K562 (cell line): ENCODE results near the gene RGPD8. TPM values are rescaled to one million over a fixed set of nuclear protein-coding genes. Genes with fewer than 3 reads are reported as not detected.
A peak's percentile ranks its signal among the peaks of the same experiment; 100 is the strongest.
"Not testable (repeated sequence)": the region's sequence is repeated elsewhere in the genome, so short reads cannot be mapped to it uniquely, and the experiment has no call there.

Source experiments
- ATAC-seq: fragments of 200-7000 bp; cut with Tn5 transposase; 3 replicates; pipeline ENCODE4 v1.9.1; 2020; ENCODE audit warnings: moderate library complexity
- BruUV-seq: library from RNA; stranded (reverse); fragments of 400-500 nt; replicated peaks from 2 replicates; lab custom pipeline; 2021; lab: Mats Ljungman, UMichigan
- CTCF ChIA-PET: fragments of 300-600 bp; formaldehyde crosslinking; extraction: SDS; loops from one replicate; lab custom pipeline; 2021; ENCODE audit warnings: low intra/inter-chr PET ratio; lab: Yijun Ruan, JAX
- POLR2A ChIA-PET: fragments of 300-600, 350-650 bp; sonication (Branson Sonifier 250); formaldehyde crosslinking; extraction: SDS; loops from one replicate; lab custom pipeline; 2021; ENCODE audit warnings: antibody characterized with exemption, inconsistent platforms; lab: Yijun Ruan, JAX
- DNase-seq, 4 experiments: peaks; one replicate each; pipeline versions ENCODE4 v3.0.0 to v3.0.0-alpha.2; 2011 to 2018; ENCODE audit warnings: low spot score in 3 of 4, mixed read lengths in 3 of 4; ENCODE audit errors: extremely low read depth in 1 of 4
- FAIRE-seq: peaks from 2 replicates; lab custom pipeline; 2011; peaks lifted over from hg19 to GRCh38; lab: Jason Lieb, UNC
- H2AFZ ChIP-seq: 2 replicates; pipeline ENCODE4 v1.6.0; 2011; ENCODE audit warnings: low read depth, low read length, control low read depth, inconsistent platforms
- H3K27ac ChIP-seq: fragments of 200-600 bp; 3 replicates; pipeline ENCODE4 v1.8.0; 2011; ENCODE audit warnings: low read depth, mild to moderate bottlenecking, control low read depth, inconsistent platforms, low read length, moderate library complexity, mixed read lengths; ENCODE audit errors: extremely low read depth
- H3K27me3 ChIP-seq, 2 experiments: fragments of 300-600 bp in 1 of 2; 2 replicates in 1 of 2; 3 replicates in 1 of 2; pipeline versions ENCODE4 v1.6.0 to v1.8.0; 2011; ENCODE audit warnings: inconsistent platforms in 2 of 2, low read length in 2 of 2, mild to moderate bottlenecking in 1 of 2, mixed read lengths in 1 of 2, moderate library complexity in 1 of 2; ENCODE audit not compliant: control insufficient read depth in 2 of 2, insufficient read depth in 2 of 2
- H3K36me3 ChIP-seq: fragments of 300-600 bp; 3 replicates; pipeline ENCODE4 v1.8.0; 2011; ENCODE audit warnings: mild to moderate bottlenecking, low read length, inconsistent platforms; ENCODE audit not compliant: control insufficient read depth, insufficient read depth
- H3K4me1 ChIP-seq, 2 experiments: fragments of 200-600 bp in 1 of 2; replicated peaks in 1 of 2; 2 replicates in 1 of 2; 3 replicates in 1 of 2; pipeline versions ENCODE4 v1.5.1 to v1.8.0; 2011; ENCODE audit warnings: inconsistent platforms in 2 of 2, low read length in 2 of 2, mild to moderate bottlenecking in 1 of 2, mixed read lengths in 1 of 2, moderate library complexity in 1 of 2; ENCODE audit not compliant: control insufficient read depth in 2 of 2, insufficient read depth in 2 of 2
- H3K4me2 ChIP-seq: 2 replicates; pipeline ENCODE4 v1.6.1; 2011; ENCODE audit warnings: low read length, control low read depth, inconsistent platforms, mixed read lengths; ENCODE audit not compliant: insufficient read depth
- H3K4me3 ChIP-seq: fragments of 200-600 bp; sonication (generic), shearing (Covaris generic); 2 replicates; pipeline ENCODE4 v1.5.1; 2016; ENCODE audit warnings: control low read depth, inconsistent platforms
- H3K79me2 ChIP-seq: fragments of 200-600 bp; 3 replicates; pipeline ENCODE4 v1.8.0; 2011; ENCODE audit warnings: low read length, inconsistent platforms; ENCODE audit not compliant: control insufficient read depth, insufficient read depth
- H3K9ac ChIP-seq, 2 experiments: 2 replicates each; pipeline versions ENCODE4 v1.6.0 to v1.6.1; 2011; ENCODE audit warnings: low read depth in 2 of 2, low read length in 2 of 2, control low read depth in 1 of 2, inconsistent platforms in 1 of 2, mild to moderate bottlenecking in 1 of 2, mixed read lengths in 1 of 2; ENCODE audit not compliant: insufficient read depth in 1 of 2
- H3K9me1 ChIP-seq: one replicate; pipeline ENCODE4 v1.6.0; 2011; ENCODE audit warnings: inconsistent platforms, mild to moderate bottlenecking, low read length, moderate library complexity; ENCODE audit not compliant: control insufficient read depth, insufficient read depth
- H3K9me3 ChIP-seq: replicated peaks from 2 replicates; pipeline ENCODE4 v1.5.1; 2011; ENCODE audit warnings: low read depth, low read length, inconsistent platforms; ENCODE audit not compliant: control insufficient read depth, insufficient read depth
- H4K20me1 ChIP-seq: replicated peaks from 2 replicates; pipeline ENCODE4 v1.6.1; 2011; ENCODE audit warnings: low read length, inconsistent platforms, mixed read lengths; ENCODE audit not compliant: control insufficient read depth, insufficient read depth
- ATF1 ChIP-seq, 2 experiments: fragments of 450-650 bp in 1 of 2; IDR thresholded peaks; 2 replicates each; pipeline ENCODE4 v1.6.1; 2016; ENCODE audit warnings: missing compliant biosample characterization in 1 of 2, missing genetic modification characterization in 1 of 2
- CREM ChIP-seq: IDR thresholded peaks from 2 replicates; pipeline ENCODE4 v1.6.1; 2014; ENCODE audit warnings: antibody characterized with exemption, low read depth
- ZNF263 ChIP-seq: sonication (generic); formaldehyde crosslinking; IDR thresholded peaks from 2 replicates; pipeline ENCODE4 v1.8.0; 2022; ENCODE audit warnings: mild to moderate bottlenecking, missing genetic modification reagents, borderline replicate concordance
- WGBS: fragments of 100-300 bp; shearing (Covaris generic); methylation state at CpG from one replicate; pipeline ENCODE4 v1.1.6; 2016; ENCODE audit warnings: low coverage, mixed read lengths; ENCODE audit not compliant: insufficient coverage; ENCODE audit errors: missing lambda C conversion rate; 5-methylcytosine and 5-hydroxymethylcytosine counted together
- in situ Hi-C: fragments of 300-500 bp; cut with MboI; formaldehyde crosslinking; loops from 4 replicates; pipeline ENCODE4 v1.15.0; 2018; ENCODE audit warnings: inconsistent platforms, mixed read lengths
- intact Hi-C: fragments of 100-400 bp; cut with micrococcal nuclease; formaldehyde crosslinking; loops from 2 replicates; pipeline ENCODE4 v1.14.2; 2022
- polyA plus RNA-seq, 8 experiments: library from polyadenylated mRNA; depleted of rRNA in 4 of 8; stranded (reverse) in 5 of 8; unstranded in 3 of 8; fragments of >200 nt; fragmentation: Nextera tagmentation in 2 of 8; fragmentation: Illumina TruSeq in 1 of 8; extraction: Ambion mirVana in 2 of 8; extraction: Trizol in 1 of 8; gene quantifications; 2 replicates each; pipeline versions ENCODE4 v1.2.1 to v1.2.3, GENCODE V29; 2011 to 2014; ENCODE audit warnings: inconsistent platforms in 1 of 8, missing spikeins in 1 of 8
- total RNA-seq, 7 experiments: library from RNA; depleted of rRNA in 6 of 7; stranded (reverse); fragments of >200 nt in 6 of 7; fragmentation: Illumina TruSeq in 2 of 7; extraction: Trizol in 2 of 7; gene quantifications; 2 replicates each; pipeline versions ENCODE4 v1.2.1 to v1.2.3, GENCODE V29; 2011 to 2021; ENCODE audit warnings: low replicate concordance in 1 of 7

Gene RGPD8
- total and polyA plus RNA-seq, 9 of the 15 experiments (the other 6 are each of a cell fraction or from before 2014, with no cell fraction given), result 0.03 to 0.47 (median 0.12) TPM; not detected in 1

GRCh38 chr2:112437405-112437831 is 4.0 kb upstream of the RGPD8 start:
- H3K9me3 ChIP-seq; H4K20me1 ChIP-seq; H3K4me2 ChIP-seq; intact Hi-C loops; CTCF ChIA-PET; H3K4me3 ChIP-seq; H3K36me3 ChIP-seq; POLR2A ChIA-PET; H3K27me3 ChIP-seq; H2AFZ ChIP-seq; BruUV-seq; H3K9me1 ChIP-seq; H3K79me2 ChIP-seq; FAIRE-seq; in situ Hi-C loops; H3K27ac ChIP-seq; TF ChIP-seq ATF1 (CRISPR knock-in tag; IDR thresholded peaks at IDR 0.05): not testable (repeated sequence)
- DNase-seq (peak in 1 of 4 experiments; percentile 21), ATAC-seq (peak; percentile 69)
- peak overlapping the region in 1 of 2 experiments; percentile 17; a peak in 1 of 4 replicates for H3K9ac ChIP-seq
- peak; percentile 63; the same call in 1 of the 2 replicates for TF ChIP-seq ZNF263 (CRISPR knock-in tag)
- TF ChIP-seq ATF1 (tag; IDR thresholded peaks at IDR 0.05), result peak; percentile 39; the same call in 1 of the 2 replicates
- TF ChIP-seq CREM, result 0 out of 2 replicates have a peak, but pooled peaks have one; percentile 33
- H3K4me1 ChIP-seq, result peaks cover 0 to 24% of the 10 kb centered on the region in 2 experiments; a peak in 2 of 5 replicates
- WGBS, result 8% methylated on average over 13 of the region's 16 CpGs

DNA sequence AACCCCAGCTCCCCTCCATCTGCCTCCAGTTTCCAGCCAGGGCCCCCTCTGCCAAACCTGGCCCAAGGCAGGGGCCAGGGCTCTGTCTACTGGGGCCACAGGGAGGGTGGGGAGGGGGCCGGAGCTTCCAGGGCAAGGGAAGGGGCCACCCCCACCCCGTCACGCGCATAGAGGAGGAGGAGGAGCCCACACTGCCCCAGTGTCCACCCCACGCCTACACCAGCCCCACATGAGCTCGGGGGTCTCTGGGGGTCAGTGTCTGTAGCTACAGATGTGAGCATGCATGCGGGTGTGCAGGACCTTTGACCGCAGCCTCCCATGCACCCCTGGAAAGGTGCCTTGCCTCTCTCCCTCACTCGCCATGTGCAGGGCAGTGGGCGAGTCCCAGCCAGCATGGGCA is 3.5 kb upstream of the RGPD8 start:
- H3K36me3 ChIP-seq, H2AFZ ChIP-seq, H3K27ac ChIP-seq, BruUV-seq, H3K9me1 ChIP-seq, H3K9me3 ChIP-seq, H3K9ac ChIP-seq, H3K79me2 ChIP-seq, CTCF ChIA-PET, H3K4me3 ChIP-seq, intact Hi-C loops, ATAC-seq, H4K20me1 ChIP-seq, DNase-seq, H3K27me3 ChIP-seq, H3K4me2 ChIP-seq, FAIRE-seq, in situ Hi-C loops: not testable (repeated sequence)
- WGBS, result 27% methylated on average over 2 of the region's 10 CpGs
- POLR2A ChIA-PET, result interaction anchor here (0.6 kb wide), 1 partner anchor 25 kb away, joined by 3 read pairs; no protein-coding TSS in a partner anchor
- peaks cover 0 to 24% of the 10 kb centered on the region in 2 experiments; a peak in 2 of 5 replicates for H3K4me1 ChIP-seq
